H9 (cell line): ENCODE data around the gene KIAA1549. TPM values are rescaled to one million over a fixed set of nuclear protein-coding genes. Genes with fewer than 3 reads are reported as not detected.

Experiments
- DNase-seq: peaks from one replicate; pipeline ENCODE4 v3.0.0-alpha.2; 2017
- H2AFZ ChIP-seq: one replicate; pipeline ENCODE4 v1.6.1; 2013; ENCODE audit warnings: mild to moderate bottlenecking, low read length, control low read depth, moderate library complexity
- H2AK5ac ChIP-seq: 2 replicates; pipeline ENCODE4 v1.6.1; 2013; ENCODE audit warnings: low read length, control low read depth, mixed read lengths; ENCODE audit not compliant: insufficient read length
- H2BK120ac ChIP-seq: one replicate; pipeline ENCODE4 v1.6.1; 2013; ENCODE audit warnings: low read depth, mild to moderate bottlenecking, low read length, control low read depth, inconsistent platforms; ENCODE audit not compliant: poor library complexity, severe bottlenecking
- H2BK12ac ChIP-seq: 2 replicates; pipeline ENCODE4 v1.6.1; 2013; ENCODE audit warnings: low read length, control low read depth, mixed read lengths, low read depth; ENCODE audit not compliant: insufficient read length
- H2BK15ac ChIP-seq: 2 replicates; pipeline ENCODE4 v1.6.1; 2013; ENCODE audit warnings: low read depth, low read length, control low read depth
- H2BK20ac ChIP-seq: one replicate; pipeline ENCODE4 v1.6.1; 2013; ENCODE audit warnings: low read depth, mild to moderate bottlenecking, low read length, control low read depth, inconsistent platforms; ENCODE audit not compliant: poor library complexity, severe bottlenecking
- H2BK5ac ChIP-seq: 2 replicates; pipeline ENCODE4 v1.6.1; 2013; ENCODE audit warnings: low read length, control low read depth, mixed read lengths; ENCODE audit not compliant: insufficient read length
- H3K14ac ChIP-seq: 2 replicates; pipeline ENCODE4 v1.6.1; 2013; ENCODE audit warnings: low read length, control low read depth; ENCODE audit not compliant: insufficient read depth
- H3K18ac ChIP-seq: 2 replicates; pipeline ENCODE4 v1.6.1; 2013; ENCODE audit warnings: low read depth, mild to moderate bottlenecking, mixed read lengths, low read length, control low read depth; ENCODE audit not compliant: insufficient read length
- H3K23ac ChIP-seq: 2 replicates; pipeline ENCODE4 v1.6.1; 2013; ENCODE audit warnings: low read length, control low read depth, mixed read lengths, low read depth; ENCODE audit not compliant: insufficient read length
- H3K23me2 ChIP-seq: 2 replicates; pipeline ENCODE4 v1.6.1; 2013; ENCODE audit warnings: low read depth, mild to moderate bottlenecking, mixed read lengths, low read length, control low read depth; ENCODE audit not compliant: insufficient read length, poor library complexity, severe bottlenecking
- H3K27ac ChIP-seq: 2 replicates; pipeline ENCODE4 v1.5.1; 2013; ENCODE audit warnings: low read length, control low read depth, mixed read lengths, low read depth; ENCODE audit not compliant: insufficient read length
- H3K27me3 ChIP-seq: 2 replicates; pipeline ENCODE4 v1.6.1; 2013; ENCODE audit warnings: low read length, control low read depth, inconsistent platforms; ENCODE audit not compliant: insufficient read depth
- H3K4ac ChIP-seq: 2 replicates; pipeline ENCODE4 v1.6.1; 2013; ENCODE audit warnings: low read depth, mild to moderate bottlenecking, control low read depth, inconsistent platforms, low read length, moderate library complexity
- H3K4me1 ChIP-seq: 2 replicates; pipeline ENCODE4 v1.6.1; 2013; ENCODE audit warnings: low read length, control low read depth, inconsistent platforms; ENCODE audit not compliant: insufficient read depth
- H3K4me2 ChIP-seq: 2 replicates; pipeline ENCODE4 v1.6.1; 2013; ENCODE audit warnings: low read length, control low read depth, mixed read lengths; ENCODE audit not compliant: insufficient read length, insufficient read depth
- H3K56ac ChIP-seq: 2 replicates; pipeline ENCODE4 v1.6.1; 2013; ENCODE audit warnings: low read depth, mild to moderate bottlenecking, mixed read lengths, low read length, control low read depth; ENCODE audit not compliant: insufficient read length
- H3K79me1 ChIP-seq: 2 replicates; pipeline ENCODE4 v1.6.1; 2013; ENCODE audit warnings: low read depth, mild to moderate bottlenecking, moderate library complexity, low read length, control low read depth, inconsistent platforms; ENCODE audit not compliant: insufficient read depth, poor library complexity, severe bottlenecking
- H3K79me2 ChIP-seq: 2 replicates; pipeline ENCODE4 v1.6.1; 2013; ENCODE audit warnings: low read length, control low read depth, inconsistent platforms; ENCODE audit not compliant: insufficient read depth
- H3K9ac ChIP-seq: 2 replicates; pipeline ENCODE4 v1.6.1; 2013; ENCODE audit warnings: low read length, control low read depth, mixed read lengths; ENCODE audit not compliant: insufficient read length; ENCODE audit errors: extremely low read depth
- H3K9me3 ChIP-seq: one replicate; pipeline ENCODE4 v1.6.1; 2013; ENCODE audit warnings: low read depth, low read length, inconsistent platforms; ENCODE audit not compliant: control insufficient read depth
- H3T11ph ChIP-seq: one replicate; pipeline ENCODE4 v1.6.1; 2013; ENCODE audit warnings: mild to moderate bottlenecking, low read length, control low read depth, inconsistent platforms
- H4K20me1 ChIP-seq: one replicate; pipeline ENCODE4 v1.6.1; 2013; ENCODE audit not compliant: control insufficient read depth, insufficient read length, insufficient read depth
- H4K5ac ChIP-seq: 2 replicates; pipeline ENCODE4 v1.6.1; 2013; ENCODE audit warnings: low read depth, mild to moderate bottlenecking, mixed read lengths, low read length, control low read depth; ENCODE audit not compliant: insufficient read length
- H4K8ac ChIP-seq: replicated peaks from 2 replicates; pipeline ENCODE4 v1.6.1; 2013; ENCODE audit warnings: low read length, control low read depth, mixed read lengths, low read depth; ENCODE audit not compliant: insufficient read length
- H4K91ac ChIP-seq: 2 replicates; pipeline ENCODE4 v1.6.1; 2013; ENCODE audit warnings: low read depth, mild to moderate bottlenecking, moderate library complexity, mixed read lengths, low read length, control low read depth; ENCODE audit not compliant: insufficient read length
- H3K27ac Mint-ChIP-seq, 3 experiments: 2 replicates in 2 of 3; 3 replicates in 1 of 3; pipeline ENCODE4 v1.8.0; 2020 to 2021; ENCODE audit warnings: mixed read lengths in 3 of 3, mild to moderate bottlenecking in 1 of 3, moderate library complexity in 1 of 3
- H3K27me3 Mint-ChIP-seq: 2 replicates; pipeline ENCODE4 v1.8.0; 2021; ENCODE audit warnings: low read depth, mild to moderate bottlenecking, moderate library complexity, mixed read lengths
- H3K36me3 Mint-ChIP-seq, 3 experiments: 2 replicates in 2 of 3; 3 replicates in 1 of 3; pipeline ENCODE4 v1.8.0; 2020 to 2021; ENCODE audit warnings: low read depth in 3 of 3, mixed read lengths in 3 of 3; ENCODE audit not compliant: insufficient read depth in 1 of 3
- H3K4me1 Mint-ChIP-seq, 2 experiments: 2 replicates each; pipeline ENCODE4 v1.8.0; 2020; ENCODE audit warnings: mixed read lengths in 2 of 2
- H3K4me3 Mint-ChIP-seq, 2 experiments: 2 replicates in 1 of 2; 3 replicates in 1 of 2; pipeline ENCODE4 v1.8.0; 2020 to 2021; ENCODE audit warnings: mild to moderate bottlenecking in 2 of 2, mixed read lengths in 2 of 2, moderate library complexity in 1 of 2
- H3K9me3 Mint-ChIP-seq, 2 experiments: 2 replicates in 1 of 2; 3 replicates in 1 of 2; pipeline ENCODE4 v1.8.0; 2020; ENCODE audit warnings: mild to moderate bottlenecking in 2 of 2, mixed read lengths in 2 of 2, moderate library complexity in 1 of 2
- CTCF ChIP-seq: fragments of 200-600 bp; sonication (generic); conservative IDR thresholded peaks from 3 replicates; pipeline ENCODE4 v1.8.0; 2021; ENCODE audit warnings: antibody characterized with exemption, mild to moderate bottlenecking
- WGBS: extraction: QIAGEN DNeasy Blood & Tissue Kit; methylation state at CpG from one replicate; pipeline ENCODE4 v1.1.7; 2013; ENCODE audit warnings: missing lambda C conversion rate, low lambda C conversion rate, mixed read lengths; ENCODE audit not compliant: insufficient read length; ENCODE audit errors: extremely low coverage; 5-methylcytosine and 5-hydroxymethylcytosine counted together
- total RNA-seq: library from RNA; stranded (reverse); gene quantifications from 2 replicates; pipeline ENCODE4 v1.2.1, GENCODE V29; 2021

KIAA1549 gene
- total RNA-seq, 1 experiment from 2014 or later, result 11.9 TPM

GRCh38 chr7:138872576-138872975, 108.6 kb downstream of the KIAA1549 start:
- H3K23me2 ChIP-seq, result no peaks in the 10 kb centered on the region
- Mint-ChIP-seq H3K4me3 (no peak overlapping the region), H3K4me1 (0 out of 4 replicates have a peak, but pooled peaks cover 0 to 5% of the 10 kb centered on the region in 2 experiments), H3K9me3 (no peaks in the 10 kb centered on the region), H3K36me3 (peaks cover 16 to 40% (median 31%) of the 10 kb centered on the region in 3 experiments; a peak in 6 of 7 replicates), H3K27ac (no peak overlapping the region; a peak in 1 of 7 replicates), H3K27me3 (no peaks in the 10 kb centered on the region; the same call in 1 of the 2 replicates)
- WGBS, result no CpG with 5 or more reads among the region's 4 CpGs
- no peak overlapping the region for H4K91ac ChIP-seq
- no peaks in the 10 kb centered on the region for H3K9me3 ChIP-seq
- H3K23ac ChIP-seq, result no peak overlapping the region
- TF ChIP-seq CTCF, result no peak
- no peak for DNase-seq
- H3K79me2 ChIP-seq, result no peaks in the 10 kb centered on the region
- no peak overlapping the region for H2BK20ac ChIP-seq
- H2BK120ac ChIP-seq, result no peak overlapping the region
- no peaks in the 10 kb centered on the region for H4K20me1 ChIP-seq
- H3K79me1 ChIP-seq, result no peaks in the 10 kb centered on the region
- no peaks in the 10 kb centered on the region for H3K27me3 ChIP-seq
- no peak overlapping the region for H3K14ac ChIP-seq
- no peak overlapping the region for H2BK12ac ChIP-seq
- no peak overlapping the region for H2AK5ac ChIP-seq
- H3K9ac ChIP-seq, result no peak overlapping the region
- H3K4ac ChIP-seq, result no peak overlapping the region
- no peak overlapping the region for H3K56ac ChIP-seq
- no peak overlapping the region for H2BK15ac ChIP-seq
- no peak overlapping the region for H3K18ac ChIP-seq
- no peak overlapping the region for H3T11ph ChIP-seq
- H2BK5ac ChIP-seq, result no peak overlapping the region
- no peaks in the 10 kb centered on the region for H3K4me1 ChIP-seq
- no peak overlapping the region for H3K27ac ChIP-seq
- H3K4me2 ChIP-seq, result no peak overlapping the region
- no peak overlapping the region for H4K8ac ChIP-seq
- H2AFZ ChIP-seq, result no peak overlapping the region
- no peak overlapping the region for H4K5ac ChIP-seq
